ENCODE results near the gene OSBPL10.

OSBPL10 gene

GRCh38 chr3:31919528-31919927 lies 61.5 kb downstream of the OSBPL10 start:
- no peak for TF ChIP-seq ZNF565 (CRISPR knock-in tag; conservative IDR thresholded peaks at IDR 0.05; ENCODE audit: low read depth)
- no peak for TF ChIP-seq ZNF8 (CRISPR knock-in tag; IDR thresholded peaks at IDR 0.05)
- TF ChIP-seq PPARA (CRISPR knock-in tag; IDR thresholded peaks at IDR 0.05; ENCODE audit: borderline replicate concordance) = no peak
- no peak for TF ChIP-seq CREB5 (CRISPR knock-in tag; IDR thresholded peaks at IDR 0.05; ENCODE audit: low read depth)
- no peak for TF ChIP-seq ARNTL (CRISPR knock-in tag; IDR thresholded peaks at IDR 0.05; ENCODE audit: borderline replicate concordance, low read depth)
- TF ChIP-seq SNAI2 (CRISPR knock-in tag; IDR thresholded peaks at IDR 0.05) = no peak
- no peak for TF ChIP-seq ZNF70 (CRISPR knock-in tag; IDR thresholded peaks at IDR 0.05)
- ATAC-seq = no peak

- TF ChIP-seq ZFP30 (CRISPR knock-in tag; IDR thresholded peaks at IDR 0.05) (no peak), OSR1 (CRISPR knock-in tag; IDR thresholded peaks at IDR 0.05) (no peak), ZNF70 (CRISPR knock-in tag; IDR thresholded peaks at IDR 0.05) (no peak), ZC3H10 (CRISPR knock-in tag; IDR thresholded peaks at IDR 0.05) (no peak), RARB (CRISPR knock-in tag; IDR thresholded peaks at IDR 0.05) (no peak), CREB5 (CRISPR knock-in tag; IDR thresholded peaks at IDR 0.05; ENCODE audit: low read depth) (no peak), PPARA (CRISPR knock-in tag; IDR thresholded peaks at IDR 0.05; ENCODE audit: borderline replicate concordance) (no peak), CSRNP3 (CRISPR knock-in tag; IDR thresholded peaks at IDR 0.05) (no peak), BACH2 (CRISPR knock-in tag; IDR thresholded peaks at IDR 0.05; ENCODE audit: borderline replicate concordance) (no peak)
- ATAC-seq = no peak
Observed at GRCh38 chr3:31918179-31919150, 62.6 kb downstream of the OSBPL10 start.

GRCh38 chr3:31917303-31918005 lies 63.6 kb downstream of the OSBPL10 start:
- ATAC-seq = no peak
- TF ChIP-seq CSDC2 (CRISPR knock-in tag; IDR thresholded peaks at IDR 0.05) (no peak), ZFP3 (CRISPR knock-in tag; IDR thresholded peaks at IDR 0.05) (no peak), PPARA (CRISPR knock-in tag; IDR thresholded peaks at IDR 0.05; ENCODE audit: borderline replicate concordance) (no peak), RARB (CRISPR knock-in tag; IDR thresholded peaks at IDR 0.05) (no peak), ARNTL (CRISPR knock-in tag; IDR thresholded peaks at IDR 0.05; ENCODE audit: borderline replicate concordance, low read depth) (no peak)

GRCh38 chr3:31911643-31912042 lies 69.4 kb downstream of the OSBPL10 start:
- ATAC-seq = no peak
- TF ChIP-seq SNAI2 (CRISPR knock-in tag; IDR thresholded peaks at IDR 0.05) (no peak), ESRRG (CRISPR knock-in tag; IDR thresholded peaks at IDR 0.05) (no peak), POU6F1 (CRISPR knock-in tag; IDR thresholded peaks at IDR 0.05; ENCODE audit: borderline replicate concordance, low read depth) (no peak), PPARA (CRISPR knock-in tag; IDR thresholded peaks at IDR 0.05; ENCODE audit: borderline replicate concordance) (no peak), ZNF70 (CRISPR knock-in tag; IDR thresholded peaks at IDR 0.05) (no peak), CREB5 (CRISPR knock-in tag; IDR thresholded peaks at IDR 0.05; ENCODE audit: low read depth) (no peak), ZC3H10 (CRISPR knock-in tag; IDR thresholded peaks at IDR 0.05) (no peak)

Data from SK-N-SH treated with all-trans-retinoic acid at 6 μM for 48 hours (cell line).